Common myeloid progenitor, CD34-positive (primary cell): ENCODE data around the gene PRDM16.

Experiments used
- CTCF ChIA-PET: fragments of 350-600 bp; sonication (Branson Sonifier 250); formaldehyde crosslinking; loops from one replicate; lab custom pipeline; 2021; ENCODE audit warnings: antibody characterized with exemption; lab: Charles Lee
- POLR2A ChIA-PET: fragments of 350-600 bp; sonication (Branson Sonifier 250); formaldehyde crosslinking; loops from one replicate; lab custom pipeline; 2021; ENCODE audit warnings: antibody characterized with exemption; lab: Charles Lee
- DNase-seq, 3 donors: peaks; one replicate each; pipeline versions ENCODE4 v3.0.0 to v3.0.0-alpha.2; 2013
- H3K27ac ChIP-seq, 2 experiments: 1 replicate in 1 of 2; 2 replicates in 1 of 2; pipeline ENCODE4 v1.7.0; 2013; ENCODE audit warnings: inconsistent platforms in 2 of 2, low read length in 2 of 2, mild to moderate bottlenecking in 2 of 2, low read depth in 1 of 2, moderate library complexity in 1 of 2; ENCODE audit not compliant: severe bottlenecking in 2 of 2, insufficient read depth in 1 of 2, poor library complexity in 1 of 2
- H3K27me3 ChIP-seq, 5 experiments: replicated peaks in 2 of 5; 1 replicate in 3 of 5; 2 replicates in 2 of 5; pipeline versions ENCODE4 v1.6.1 to v1.7.0; 2013; ENCODE audit warnings: low read length in 4 of 5, mild to moderate bottlenecking in 2 of 5, moderate library complexity in 2 of 5, inconsistent platforms in 1 of 5; ENCODE audit not compliant: insufficient read depth in 5 of 5, control insufficient read depth in 4 of 5
- H3K36me3 ChIP-seq, 4 experiments: 1 replicate in 2 of 4; 2 replicates in 2 of 4; pipeline versions ENCODE4 v1.6.1 to v1.7.0; 2013; ENCODE audit warnings: low read length in 3 of 4, control low read depth in 1 of 4, mild to moderate bottlenecking in 1 of 4; ENCODE audit not compliant: control insufficient read depth in 4 of 4, insufficient read depth in 4 of 4
- H3K4me1 ChIP-seq, 4 experiments: 1 replicate in 3 of 4; 2 replicates in 1 of 4; pipeline versions ENCODE4 v1.6.1 to v1.7.1; 2013; ENCODE audit warnings: low read length in 3 of 4, mild to moderate bottlenecking in 3 of 4, control low read depth in 1 of 4, inconsistent platforms in 1 of 4, moderate library complexity in 1 of 4; ENCODE audit not compliant: control insufficient read depth in 4 of 4, insufficient read depth in 4 of 4; ENCODE audit errors: control extremely low read depth in 1 of 4
- H3K4me3 ChIP-seq, 7 experiments: 1 replicate in 4 of 7; 2 replicates in 3 of 7; pipeline versions ENCODE4 v1.5.1 to v1.7.0; 2013; ENCODE audit warnings: mild to moderate bottlenecking in 7 of 7, low read length in 6 of 7, moderate library complexity in 6 of 7, inconsistent platforms in 2 of 7, low read depth in 2 of 7, control low read depth in 1 of 7; ENCODE audit not compliant: insufficient read depth in 4 of 7, control insufficient read depth in 1 of 7; ENCODE audit errors: extremely low read depth in 1 of 7
- H3K9me3 ChIP-seq, 5 experiments: 1 replicate in 4 of 5; 2 replicates in 1 of 5; pipeline versions ENCODE4 v1.6.1 to v1.7.1; 2013; ENCODE audit warnings: low read length in 4 of 5, mild to moderate bottlenecking in 2 of 5, inconsistent platforms in 1 of 5, low read depth in 1 of 5, moderate library complexity in 1 of 5; ENCODE audit not compliant: control insufficient read depth in 4 of 5, insufficient read depth in 2 of 5; ENCODE audit errors: control extremely low read depth in 1 of 5
- WGBS: methylation state at CpG from one replicate; pipeline ENCODE4 v1.1.5; 2013; ENCODE audit not compliant: insufficient coverage; 5-methylcytosine and 5-hydroxymethylcytosine counted together

Gene PRDM16

GRCh38 chr1:3483380-3483779 lies 414.4 kb downstream of the PRDM16 start:
- ChIA-PET CTCF (interaction anchor here (1.0 to 3.8 kb wide), 6 partner anchors 9 to 137 kb away, joined by 3 to 26 read pairs (median 4); no protein-coding TSS in a partner anchor), POLR2A (no interaction called here)
- Histone ChIP-seq H3K9me3 (peaks cover 0 to 3% (median 3%) of the 10 kb centered on the region in 5 experiments), H3K27me3 (peaks cover 0 to 24% (median 0%) of the 10 kb centered on the region in 5 experiments), H3K4me3 (no peak overlapping the region), H3K36me3 (peaks cover 0 to 3% (median 0%) of the 10 kb centered on the region in 4 experiments), H3K4me1 (peaks cover 0 to 1% (median 0%) of the 10 kb centered on the region in 4 experiments), H3K27ac (no peak overlapping the region)
- WGBS = 93% methylated on average over 11 of the region's 14 CpGs
- DNase-seq = no peak

- Histone ChIP-seq H3K36me3 (peaks cover 0 to 9% (median 5%) of the 10 kb centered on the region in 4 experiments), H3K27me3 (peaks cover 0 to 24% (median 0%) of the 10 kb centered on the region in 5 experiments), H3K4me1 (peaks cover 0 to 1% (median 0%) of the 10 kb centered on the region in 4 experiments), H3K9me3 (peaks cover 0 to 9% (median 8%) of the 10 kb centered on the region in 5 experiments), H3K27ac (no peak overlapping the region), H3K4me3 (no peak overlapping the region)
- 65% methylated on average over 23 of the region's 31 CpGs for whole genome bisulfite sequencing
- POLR2A ChIA-PET = no interaction called here
- peak in 2 of 3 donors; percentile 34 to 48 for DNase-seq
- CTCF ChIA-PET = interaction anchor here (0.8 to 2.8 kb wide), 4 partner anchors 17 to 135 kb away, joined by 3 to 21 read pairs (median 8); no protein-coding TSS in a partner anchor
Measured at GRCh38 chr1:3483801-3484444, 414.9 kb downstream of the PRDM16 start.

- WGBS = 98% methylated on average over 13 of the region's 14 CpGs
- no peak overlapping the region for H3K27ac ChIP-seq
- no peak for DNase-seq
- H3K4me1 ChIP-seq = peaks cover 0 to 1% (median 0%) of the 10 kb centered on the region in 4 experiments
- H3K27me3 ChIP-seq = peaks cover 0 to 13% (median 0%) of the 10 kb centered on the region in 5 experiments
- POLR2A ChIA-PET = no interaction called here
- CTCF ChIA-PET = interaction anchor here (1.0 to 2.8 kb wide), 4 partner anchors 14 to 134 kb away, joined by 3 to 21 read pairs (median 8); no protein-coding TSS in a partner anchor
- no peak overlapping the region for H3K4me3 ChIP-seq
- H3K9me3 ChIP-seq = peaks cover 0 to 14% (median 10%) of the 10 kb centered on the region in 5 experiments
- H3K36me3 ChIP-seq = peaks cover under 1 to 20% (median 10%) of the 10 kb centered on the region in 4 experiments
Measured at GRCh38 chr1:3485016-3485415, 416.0 kb downstream of the PRDM16 start.
